Right atrium auricular region (tissue), 2 donors: ENCODE measurements around the gene HOXB1. TPM values are rescaled to one million over a fixed set of nuclear protein-coding genes. Genes with fewer than 3 reads are reported as not detected.
A peak's percentile ranks its signal among the peaks of the same experiment; 100 is the strongest.

Experiments
- DNase-seq: peaks from one replicate; pipeline ENCODE4 v3.0.0-alpha.2; 2019; ENCODE audit warnings: low spot score
- H3K27ac ChIP-seq, 2 donors: fragments of 200-600 bp; sonication (generic); 1 replicate in 1 of 2; 2 replicates in 1 of 2; pipeline ENCODE4 v1.5.1; 2016 to 2019
- H3K27me3 ChIP-seq, 2 donors: fragments of 200-600 bp; sonication (generic); one replicate each; pipeline versions ENCODE4 v1.5.1 to v1.6.0; 2017 to 2019
- H3K36me3 ChIP-seq: fragments of 200-600 bp; sonication (generic); one replicate; pipeline ENCODE4 v1.5.1; 2016
- H3K4me1 ChIP-seq, 2 donors: fragments of 200-600 bp; sonication (generic); one replicate each; pipeline versions ENCODE4 v1.5.1 to v1.6.0; 2017 to 2019
- H3K4me3 ChIP-seq, 2 donors: fragments of 200-600 bp; sonication (generic); 1 replicate in 1 of 2; 2 replicates in 1 of 2; pipeline ENCODE4 v1.5.1; 2017 to 2019; ENCODE audit warnings: mild to moderate bottlenecking in 1 of 2, moderate library complexity in 1 of 2
- H3K9me3 ChIP-seq, 2 donors: fragments of 200-600 bp; sonication (generic); one replicate each; pipeline ENCODE4 v1.5.1; 2019
- total RNA-seq, 2 donors: library from RNA; depleted of rRNA; stranded (reverse); fragments of >200 nt; gene quantifications; one replicate each; pipeline ENCODE4 v1.1.0, GENCODE V29; 2016
- TF ChIP-seq, protein P1 (sequence below), 2 donors: fragments of 200-600 bp; sonication (generic); IDR thresholded peaks; one replicate each; pipeline ENCODE4 v1.5.1; 2019; ENCODE audit warnings: antibody characterized with exemption in 2 of 2

The HOXB1 gene
- total RNA-seq, 2 donors from 2014 or later = not detected

DNA sequence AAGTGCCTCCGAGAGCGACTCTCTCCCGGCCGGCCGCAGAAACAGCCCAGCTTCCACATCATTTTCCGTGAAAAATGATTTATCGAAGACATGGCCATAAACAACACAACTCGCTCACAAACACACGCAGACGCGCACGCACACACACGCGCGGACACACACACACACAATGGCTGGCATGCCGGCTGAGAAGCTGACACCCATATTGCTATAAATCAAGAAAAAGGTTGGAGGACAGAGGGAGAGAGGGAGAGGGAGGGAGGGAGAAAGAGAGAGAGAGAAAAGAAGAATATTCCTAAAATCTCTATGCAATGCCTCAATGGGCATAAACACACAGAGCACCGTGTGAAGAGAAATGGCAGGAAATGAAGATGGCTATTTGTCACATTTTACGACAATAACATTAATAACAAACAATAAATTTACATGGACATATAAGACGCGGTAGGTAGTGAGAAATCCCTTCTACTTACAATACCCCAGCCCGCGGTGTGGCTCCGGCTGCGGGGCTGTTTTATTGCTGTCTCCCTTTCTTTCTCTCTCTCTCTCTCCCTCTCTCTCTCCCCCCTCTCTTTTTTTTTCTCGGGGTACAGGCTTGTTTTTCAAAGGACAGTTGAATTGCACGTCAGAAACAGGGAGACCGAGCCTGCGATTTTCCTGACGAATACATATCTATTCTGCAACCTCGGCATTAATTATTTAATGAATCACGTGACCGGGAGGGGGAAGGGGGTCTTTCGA, 37.9 kb upstream of the HOXB1 start:
- Histone ChIP-seq H3K4me1 (peaks cover 0 to 8% of the 10 kb centered on the region in 2 donors), H3K27me3 (peaks cover 0 to 16% of the 10 kb centered on the region in 2 donors), H3K27ac (no peak overlapping the region), H3K36me3 (no peaks in the 10 kb centered on the region), H3K9me3 (no peaks in the 10 kb centered on the region), H3K4me3 (no peak overlapping the region)
- DNase-seq = no peak
- TF ChIP-seq, protein P1, sequence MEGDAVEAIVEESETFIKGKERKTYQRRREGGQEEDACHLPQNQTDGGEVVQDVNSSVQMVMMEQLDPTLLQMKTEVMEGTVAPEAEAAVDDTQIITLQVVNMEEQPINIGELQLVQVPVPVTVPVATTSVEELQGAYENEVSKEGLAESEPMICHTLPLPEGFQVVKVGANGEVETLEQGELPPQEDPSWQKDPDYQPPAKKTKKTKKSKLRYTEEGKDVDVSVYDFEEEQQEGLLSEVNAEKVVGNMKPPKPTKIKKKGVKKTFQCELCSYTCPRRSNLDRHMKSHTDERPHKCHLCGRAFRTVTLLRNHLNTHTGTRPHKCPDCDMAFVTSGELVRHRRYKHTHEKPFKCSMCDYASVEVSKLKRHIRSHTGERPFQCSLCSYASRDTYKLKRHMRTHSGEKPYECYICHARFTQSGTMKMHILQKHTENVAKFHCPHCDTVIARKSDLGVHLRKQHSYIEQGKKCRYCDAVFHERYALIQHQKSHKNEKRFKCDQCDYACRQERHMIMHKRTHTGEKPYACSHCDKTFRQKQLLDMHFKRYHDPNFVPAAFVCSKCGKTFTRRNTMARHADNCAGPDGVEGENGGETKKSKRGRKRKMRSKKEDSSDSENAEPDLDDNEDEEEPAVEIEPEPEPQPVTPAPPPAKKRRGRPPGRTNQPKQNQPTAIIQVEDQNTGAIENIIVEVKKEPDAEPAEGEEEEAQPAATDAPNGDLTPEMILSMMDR (IDR thresholded peaks at IDR 0.05) = no peak

DNA sequence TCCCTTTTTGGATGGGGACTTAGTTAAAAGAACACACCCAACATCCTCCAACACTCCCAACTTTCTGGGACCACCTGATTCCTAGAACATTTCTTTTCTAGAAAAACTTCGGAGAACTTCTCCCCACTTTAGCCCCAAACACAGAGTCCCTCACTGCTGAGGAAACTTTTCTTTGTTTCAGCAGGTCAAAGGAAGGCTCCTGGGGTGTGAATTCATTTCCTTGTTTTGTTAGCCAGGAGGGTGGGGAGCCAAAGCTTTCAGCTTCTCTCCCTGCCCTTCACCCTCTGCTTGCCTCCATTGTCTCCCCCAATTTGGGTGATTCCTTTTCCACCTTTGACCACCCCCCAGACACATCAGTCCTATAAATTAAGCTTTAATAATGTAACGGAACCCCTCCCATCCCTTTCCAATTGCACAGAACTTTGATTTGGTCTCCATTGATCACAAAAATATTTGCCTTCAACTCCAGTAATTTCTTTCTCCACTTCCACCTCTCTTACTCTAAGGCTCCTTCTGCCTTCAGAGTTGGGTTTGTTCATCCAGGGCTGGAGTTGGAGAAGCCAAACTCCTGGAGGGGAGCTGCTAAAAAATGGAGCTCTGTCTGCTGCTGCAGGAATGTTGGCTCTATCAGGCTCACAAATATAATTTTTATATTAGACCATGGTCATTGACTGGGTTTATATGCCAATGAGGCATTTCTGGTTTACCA, 37.0 kb upstream of the HOXB1 start:
- H3K36me3 ChIP-seq = no peaks in the 10 kb centered on the region
- DNase-seq = no peak
- H3K27me3 ChIP-seq = peaks cover 0 to 18% of the 10 kb centered on the region in 2 donors
- H3K4me3 ChIP-seq = no peak overlapping the region
- H3K9me3 ChIP-seq = no peaks in the 10 kb centered on the region
- peaks cover 0 to 8% of the 10 kb centered on the region in 2 donors for H3K4me1 ChIP-seq
- H3K27ac ChIP-seq = peak overlapping the region in 1 of 2 donors; percentile 34
- TF ChIP-seq, protein P1 (IDR thresholded peaks at IDR 0.05) = no peak

DNA sequence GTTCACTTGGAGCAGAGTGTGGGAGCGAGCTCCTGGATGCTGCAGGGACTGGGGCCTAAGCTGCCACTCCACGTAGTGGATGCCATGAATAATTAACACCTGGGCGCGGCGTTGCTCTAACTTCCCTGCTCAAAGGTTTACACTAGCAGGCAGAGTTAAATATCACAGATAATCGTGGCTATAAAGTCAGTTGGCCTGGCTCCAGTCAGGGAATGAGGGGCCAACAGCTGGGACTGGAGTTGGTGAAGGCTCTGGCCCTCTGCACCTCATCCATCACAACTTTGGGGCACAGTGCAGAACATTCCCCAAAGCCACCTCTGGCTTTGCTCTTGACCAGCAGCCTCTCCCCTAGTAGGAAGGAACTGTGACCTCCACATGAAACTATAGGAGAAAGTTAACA, 36.4 kb upstream of the HOXB1 start:
- H3K27me3 ChIP-seq = peaks cover 0 to 18% of the 10 kb centered on the region in 2 donors
- H3K36me3 ChIP-seq = no peaks in the 10 kb centered on the region
- H3K27ac ChIP-seq = peak overlapping the region in 1 of 2 donors; percentile 34
- DNase-seq = no peak
- H3K4me3 ChIP-seq = no peak overlapping the region
- TF ChIP-seq, protein P1 (IDR thresholded peaks at IDR 0.05) = no peak
- H3K9me3 ChIP-seq = no peaks in the 10 kb centered on the region
- H3K4me1 ChIP-seq = peaks cover 0 to 8% of the 10 kb centered on the region in 2 donors

DNA sequence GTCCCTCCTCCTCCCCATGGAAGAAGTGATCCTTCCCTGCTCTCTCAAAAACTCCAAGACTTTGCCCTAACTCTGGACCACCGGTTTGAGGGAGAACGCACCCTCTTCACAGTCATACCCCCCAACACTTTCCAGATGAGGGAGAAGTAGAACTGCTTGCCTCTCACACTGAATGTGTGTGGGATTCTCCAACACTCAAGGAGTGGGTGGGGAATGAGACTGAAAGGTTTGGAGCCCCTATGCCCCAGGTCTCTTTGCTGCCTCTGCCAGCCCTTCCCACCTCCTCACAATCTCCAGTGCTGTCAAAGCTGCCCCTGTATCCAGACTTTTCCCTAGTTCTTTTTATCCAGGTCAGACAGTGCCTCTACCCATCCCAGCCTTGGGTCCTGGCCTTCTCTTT, 35.9 kb upstream of the HOXB1 start:
- no peak overlapping the region for H3K27ac ChIP-seq
- H3K4me3 ChIP-seq = no peak overlapping the region
- H3K9me3 ChIP-seq = no peaks in the 10 kb centered on the region
- TF ChIP-seq, protein P1 (IDR thresholded peaks at IDR 0.05) = no peak
- DNase-seq = no peak
- H3K27me3 ChIP-seq = peaks cover 0 to 18% of the 10 kb centered on the region in 2 donors
- H3K4me1 ChIP-seq = peaks cover 0 to 8% of the 10 kb centered on the region in 2 donors
- no peaks in the 10 kb centered on the region for H3K36me3 ChIP-seq

DNA sequence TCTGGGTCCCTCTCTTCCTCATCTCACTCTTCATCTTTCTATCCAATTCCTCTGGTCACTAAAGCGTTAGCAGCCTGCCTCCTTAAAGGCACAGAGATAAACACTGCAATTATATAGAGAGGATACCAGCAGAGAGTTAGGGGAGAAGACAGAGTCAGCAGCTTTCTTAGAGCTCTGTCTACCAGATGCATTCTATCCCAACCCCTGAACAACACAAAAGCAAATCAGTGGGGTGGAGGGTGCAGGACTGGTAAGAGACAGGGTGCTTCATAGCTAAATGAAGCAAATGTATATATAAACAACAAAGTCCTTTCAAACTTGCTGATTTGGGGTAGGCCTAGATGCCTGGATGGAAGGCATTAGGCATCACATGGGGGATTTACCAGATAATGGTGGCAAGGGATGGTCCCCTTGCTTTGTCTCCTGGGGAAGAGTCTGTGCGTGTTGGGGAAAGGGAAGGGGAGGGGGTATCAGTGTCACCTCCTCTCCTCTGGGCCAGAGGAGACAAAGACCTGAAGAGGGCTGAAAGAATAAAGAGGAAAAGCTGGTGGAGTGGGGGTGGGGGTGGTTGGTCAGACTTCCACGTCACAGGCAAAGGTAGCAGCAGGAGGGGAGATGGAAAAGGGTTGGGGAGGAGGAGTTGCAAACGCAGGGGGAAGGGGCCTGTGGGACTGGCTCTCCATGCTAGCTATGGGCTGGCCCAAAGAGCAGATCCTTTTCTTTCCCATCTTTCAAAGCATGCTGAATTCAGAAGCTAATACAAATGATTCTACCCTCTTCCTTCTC, 35.3 kb upstream of the HOXB1 start:
- H3K4me1 ChIP-seq = peaks cover 0 to 8% of the 10 kb centered on the region in 2 donors
- no peak overlapping the region for H3K27ac ChIP-seq
- DNase-seq = no peak
- peaks cover 0 to 18% of the 10 kb centered on the region in 2 donors for H3K27me3 ChIP-seq
- TF ChIP-seq, protein P1 (IDR thresholded peaks at IDR 0.05) = no peak
- H3K4me3 ChIP-seq = no peak overlapping the region
- H3K36me3 ChIP-seq = no peaks in the 10 kb centered on the region
- H3K9me3 ChIP-seq = no peaks in the 10 kb centered on the region
